ENCODE data around the gene NFIX.

The NFIX gene

GRCh38 chr19:13039211-13039789 lies 44.0 kb downstream of the NFIX start:
- no peak for FAIRE-seq

DNA sequence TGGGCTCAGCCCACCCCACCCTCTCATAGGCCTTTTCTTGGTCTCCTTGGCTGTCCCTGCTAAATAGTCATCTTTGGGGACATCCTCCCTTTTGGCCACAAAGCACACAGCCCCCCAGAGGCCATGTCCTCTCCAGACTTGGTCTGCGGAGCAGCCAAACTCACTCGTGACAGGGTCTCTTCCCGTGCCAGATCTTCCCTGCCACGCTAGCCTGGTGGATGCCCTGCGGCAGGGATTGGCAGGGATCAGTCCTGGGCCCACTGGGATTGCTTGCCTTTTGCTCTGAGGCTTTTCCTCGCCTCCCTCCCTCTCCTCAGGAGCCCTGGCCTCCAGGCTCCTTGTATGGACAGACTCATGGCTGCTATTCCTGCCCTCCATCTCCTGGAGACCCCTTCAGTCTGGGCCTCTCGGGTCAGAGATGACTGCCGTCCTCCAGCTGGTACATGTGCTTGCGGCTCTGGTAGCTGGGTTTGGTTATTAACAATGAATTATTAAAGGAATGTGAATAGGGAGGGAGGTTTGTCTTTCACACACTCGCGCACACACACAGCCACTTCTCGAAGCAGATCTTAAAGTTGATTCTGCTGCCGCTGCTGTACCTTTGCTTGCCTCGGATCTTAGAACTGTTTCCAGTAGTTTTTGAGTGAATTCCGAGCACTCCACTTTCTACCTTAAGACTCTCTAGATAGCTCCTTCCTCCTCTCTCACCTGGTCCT lies 45.1 kb downstream of the NFIX start:
- no peak for FAIRE-seq

DNA sequence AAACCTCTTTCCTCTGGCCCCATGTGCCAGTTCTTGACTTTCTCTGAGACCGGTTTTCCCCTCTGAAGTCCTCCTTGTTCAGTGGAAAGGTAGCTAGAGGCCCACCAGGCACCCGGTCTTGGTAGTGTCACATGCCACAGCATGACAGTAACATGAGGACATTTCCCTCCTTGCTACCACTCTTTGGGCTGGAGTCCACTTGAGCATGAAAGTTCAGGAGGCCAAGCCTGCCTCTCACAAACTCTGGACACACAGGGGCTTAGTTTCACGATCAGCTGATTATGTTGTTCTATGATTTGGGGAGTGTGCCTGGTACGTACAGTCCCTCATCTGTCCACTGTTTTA lies 45.6 kb downstream of the NFIX start:
- FAIRE-seq: no peak

- no peak for FAIRE-seq
Measured at GRCh38 chr19:13042443-13043130, 47.3 kb downstream of the NFIX start.

GRCh38 chr19:13043285-13043684 lies 48.0 kb downstream of the NFIX start:
- no peak for FAIRE-seq

DNA sequence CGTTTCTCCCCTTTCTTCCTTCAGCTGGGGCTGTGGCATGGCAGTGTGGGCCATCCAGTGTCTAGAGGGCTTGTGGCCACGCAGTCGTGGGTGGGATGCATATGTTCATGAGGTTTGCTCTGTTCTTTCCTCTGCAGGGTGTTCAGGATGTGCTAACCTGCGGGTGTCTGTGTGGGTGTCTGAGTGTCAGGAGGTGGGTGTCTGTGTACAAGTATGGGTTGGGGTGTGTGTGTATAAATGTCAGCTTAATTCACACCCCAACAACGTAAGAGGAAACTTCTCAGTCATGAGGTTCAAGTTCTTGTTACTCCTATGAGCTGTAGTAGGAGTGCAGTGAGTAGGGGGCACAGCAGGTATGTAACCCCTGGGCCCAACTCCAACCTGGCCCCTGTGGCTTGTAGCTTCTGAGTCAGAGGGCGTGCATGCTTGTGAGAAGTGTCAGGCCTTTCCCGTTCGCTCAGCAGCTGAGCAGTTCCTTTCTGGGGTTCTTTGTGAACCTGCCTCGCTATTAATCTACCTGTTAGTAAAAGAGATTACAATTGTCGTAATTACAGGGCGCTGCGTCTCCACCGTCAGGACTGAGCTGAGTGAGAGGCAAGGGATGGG lies 49.1 kb downstream of the NFIX start:
- no peak for FAIRE-seq

GRCh38 chr19:13045812-13046211 lies 50.5 kb downstream of the NFIX start:
- FAIRE-seq: no peak

- no peak for FAIRE-seq
Measured at GRCh38 chr19:13047374-13047773, 52.1 kb downstream of the NFIX start.

- FAIRE-seq: no peak
Measured at GRCh38 chr19:13050274-13050673, 55.0 kb downstream of the NFIX start.

DNA sequence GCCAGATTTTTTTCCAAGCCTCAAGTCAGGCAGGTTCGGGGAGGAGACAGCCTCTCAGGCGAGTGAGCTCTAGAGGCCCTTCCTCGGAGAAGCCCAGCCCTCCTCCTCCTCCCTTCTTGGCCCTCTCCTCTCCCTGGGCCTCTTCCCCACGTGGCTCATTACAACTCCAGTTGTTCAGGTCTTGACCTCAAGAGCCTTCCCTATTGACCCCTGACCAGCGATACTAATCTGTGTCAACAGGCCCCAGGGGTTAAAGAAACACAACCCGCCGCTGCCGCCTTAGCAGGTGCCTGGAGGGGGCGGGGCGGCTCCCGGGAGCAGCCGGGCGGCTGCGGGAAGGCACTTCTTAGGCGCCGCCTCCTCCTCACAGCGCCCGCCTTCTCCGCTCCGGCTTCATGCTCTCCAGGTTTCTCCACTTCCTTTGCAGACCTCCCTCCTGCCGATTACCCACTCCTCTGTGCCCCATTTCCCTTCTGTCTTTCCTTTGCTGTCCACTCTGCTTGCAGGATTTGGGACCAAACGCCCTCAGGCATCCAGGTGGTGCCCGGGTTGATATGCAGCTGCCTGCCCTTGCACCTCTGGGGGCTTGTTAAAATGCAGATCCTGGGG lies 56.4 kb downstream of the NFIX start:
- no peak for FAIRE-seq

GRCh38 chr19:13052447-13053175 lies 57.3 kb downstream of the NFIX start:
- FAIRE-seq: no peak

GRCh38 chr19:13053238-13053637 lies 58.0 kb downstream of the NFIX start:
- no peak for FAIRE-seq

- no peak for FAIRE-seq
Measured at GRCh38 chr19:13053761-13054625, 58.7 kb downstream of the NFIX start.

GRCh38 chr19:13054626-13055212 lies 59.4 kb downstream of the NFIX start:
- FAIRE-seq: no peak

DNA sequence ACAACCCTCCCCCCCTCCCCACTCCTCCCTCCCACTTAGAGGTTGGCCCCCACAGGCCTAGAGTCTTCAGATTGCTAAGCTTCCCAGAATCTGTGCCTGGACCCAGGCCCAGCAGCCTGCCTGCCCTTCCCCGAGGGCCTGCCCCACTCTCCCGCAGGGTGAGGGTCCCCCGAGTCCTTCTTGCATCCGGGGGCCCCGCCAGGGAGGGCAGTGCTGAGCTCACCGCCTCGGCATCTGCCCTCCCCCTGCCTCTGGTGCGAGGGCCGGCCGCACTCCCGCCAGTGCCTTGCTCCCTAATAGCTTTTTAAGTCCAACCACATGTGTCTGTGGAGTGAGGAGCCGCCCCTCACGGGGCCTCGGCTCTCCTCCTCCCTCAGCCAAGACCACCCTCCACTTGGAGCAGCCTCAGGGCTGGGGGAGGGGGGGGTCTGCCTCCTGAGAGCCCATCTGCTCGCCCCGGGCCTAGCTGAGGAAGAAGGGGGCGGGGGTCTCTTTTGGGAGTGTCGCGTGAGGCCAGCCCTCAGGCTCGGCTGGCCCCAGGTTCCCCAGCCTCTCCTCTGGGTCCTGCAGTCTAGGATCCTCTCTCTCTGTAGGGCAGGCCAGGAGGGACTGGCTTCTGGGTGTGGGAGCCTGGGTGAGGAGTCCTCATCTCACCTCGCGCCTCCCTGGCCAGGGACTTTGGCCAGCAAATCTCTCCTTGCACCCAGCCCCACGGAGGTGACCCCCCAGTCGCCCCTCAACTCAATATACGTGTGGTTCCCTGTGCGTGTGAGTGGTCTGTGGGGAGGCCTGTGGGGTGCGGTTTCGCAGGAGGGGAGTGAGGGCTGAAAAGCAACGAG lies 60.2 kb downstream of the NFIX start:
- no peak for FAIRE-seq

- no peak for FAIRE-seq
Measured at GRCh38 chr19:13056052-13056660, 60.9 kb downstream of the NFIX start.

GRCh38 chr19:13057147-13057572 lies 61.9 kb downstream of the NFIX start:
- FAIRE-seq: no peak

DNA sequence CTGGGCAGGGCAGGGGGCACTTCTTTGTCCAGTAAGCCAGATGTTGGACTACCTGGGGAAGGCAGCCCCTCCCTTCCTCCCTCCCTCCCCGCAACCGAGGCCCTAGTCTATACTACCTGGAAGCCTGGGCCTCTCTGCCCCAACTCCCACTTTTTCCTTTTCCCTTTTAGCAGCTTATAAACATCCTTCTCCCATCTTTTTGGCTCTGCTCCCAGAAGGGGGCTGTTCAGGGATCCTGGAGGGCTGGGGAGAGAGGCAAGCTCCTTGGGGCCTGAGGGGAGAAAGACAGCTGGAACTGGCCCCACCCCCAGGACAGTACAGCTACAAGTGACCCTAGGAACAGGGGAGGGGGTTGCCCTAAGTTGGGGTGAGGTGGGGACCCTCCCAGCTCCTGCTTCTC lies 62.5 kb downstream of the NFIX start:
- FAIRE-seq: no peak

GRCh38 chr19:13058951-13059660 lies 63.8 kb downstream of the NFIX start:
- no peak for FAIRE-seq
